GM20431 (cell line): ENCODE data around the gene TBX2.
"Not testable (repeated sequence)": the region's sequence is repeated elsewhere in the genome, so short reads cannot be mapped to it uniquely, and the experiment has no call there.

Source experiments
- in situ Hi-C: fragments of 300-500 bp; cut with MseI, MboI; formaldehyde crosslinking; loops from one replicate; pipeline ENCODE4 v1.15.0; 2020; ENCODE audit warnings: low sequenced_read_pairs; ENCODE audit not compliant: unreplicated experiment

Gene TBX2

GRCh38 chr17:61444831-61445230 lies 45.2 kb downstream of the TBX2 start:
- in situ Hi-C loops: no loop called here

GRCh38 chr17:61447358-61447757 lies 47.7 kb downstream of the TBX2 start:
- in situ Hi-C loops: no loop called here

- in situ Hi-C loops: no loop called here
These were observed 48.4 kb downstream of the TBX2 start for GRCh38 chr17:61448042-61448441.

- in situ Hi-C loops: not testable (repeated sequence)
These were observed 49.5 kb downstream of the TBX2 start for GRCh38 chr17:61449140-61449539.

GRCh38 chr17:61449707-61450640 lies 50.3 kb downstream of the TBX2 start:
- in situ Hi-C loops: no loop called here

GRCh38 chr17:61450641-61451537 lies 51.2 kb downstream of the TBX2 start:
- in situ Hi-C loops: no loop called here

GRCh38 chr17:61451538-61452300 lies 52.1 kb downstream of the TBX2 start:
- in situ Hi-C loops: no loop called here

- in situ Hi-C loops: no loop called here
These were observed 53.0 kb downstream of the TBX2 start, which contains the start of gene TBX4 for GRCh38 chr17:61452301-61453290. TBX4 (plus strand) TSS chr17:61452422; CDS start chr17:61456491, 4,069 bp downstream.

GRCh38 chr17:61453566-61454380 lies 54.1 kb downstream of the TBX2 start:
- in situ Hi-C loops: no loop called here

- in situ Hi-C loops: no loop called here
These were observed 55.0 kb downstream of the TBX2 start for GRCh38 chr17:61454381-61455323.

GRCh38 chr17:61455324-61456060 lies 55.8 kb downstream of the TBX2 start:
- in situ Hi-C loops: no loop called here

- in situ Hi-C loops: no loop called here
These were observed 56.5 kb downstream of the TBX2 start for GRCh38 chr17:61456061-61456681.

- in situ Hi-C loops: no loop called here
These were observed 57.1 kb downstream of the TBX2 start for GRCh38 chr17:61456688-61457225.

GRCh38 chr17:61457226-61457983 lies 57.8 kb downstream of the TBX2 start:
- in situ Hi-C loops: no loop called here

GRCh38 chr17:61458000-61458399 lies 58.4 kb downstream of the TBX2 start:
- in situ Hi-C loops: no loop called here
